Psoas muscle (tissue), 8 donors: ENCODE data around the gene GMNN. TPM values are rescaled to one million over a fixed set of nuclear protein-coding genes. Genes with fewer than 3 reads are reported as not detected.

ENCODE experiments used
- ATAC-seq, 4 donors: fragments of 200-7000 bp; cut with Tn5 transposase; one replicate each; pipeline ENCODE4 v1.9.1; 2020; ENCODE audit warnings: moderate library complexity in 3 of 4, mild to moderate bottlenecking in 2 of 4
- DNase-seq, 2 donors: peaks; one replicate each; pipeline ENCODE4 v3.0.0-alpha.2; 2020
- H3K27ac ChIP-seq: fragments of 200-600 bp; one replicate; pipeline ENCODE4 v1.8.0; 2022
- H3K27me3 ChIP-seq, 3 donors: fragments of 200-600 bp in 1 of 3; one replicate each; pipeline versions ENCODE4 v1.6.1 to v1.8.0; 2013 to 2022; ENCODE audit warnings: low read length in 2 of 3, mild to moderate bottlenecking in 2 of 3, moderate library complexity in 1 of 3; ENCODE audit not compliant: insufficient read depth in 3 of 3
- H3K36me3 ChIP-seq, 2 donors: fragments of 200-600 bp in 1 of 2; one replicate each; pipeline versions ENCODE4 v1.6.1 to v1.8.0; 2013 to 2022; ENCODE audit warnings: low read depth in 1 of 2, mild to moderate bottlenecking in 1 of 2, moderate library complexity in 1 of 2; ENCODE audit not compliant: insufficient read depth in 1 of 2
- H3K4me1 ChIP-seq: fragments of 200-600 bp; one replicate; pipeline ENCODE4 v1.8.0; 2022
- H3K4me3 ChIP-seq: fragments of 200-600 bp; one replicate; pipeline ENCODE4 v1.8.0; 2022; ENCODE audit warnings: mild to moderate bottlenecking
- H3K9me3 ChIP-seq: fragments of 200-600 bp; one replicate; pipeline ENCODE4 v1.8.0; 2022
- CTCF ChIP-seq: fragments of 200-600 bp; IDR thresholded peaks from one replicate; pipeline ENCODE4 v1.8.0; 2022; ENCODE audit warnings: antibody characterized with exemption
- WGBS, 3 donors: extraction: QIAGEN DNeasy Blood & Tissue Kit; methylation state at CpG; one replicate each; pipeline versions ENCODE4 v1.1.6 to v1.1.7; 2013; 5-methylcytosine and 5-hydroxymethylcytosine counted together
- intact Hi-C, 2 donors: fragments of 100-400 bp; cut with DNase I; formaldehyde crosslinking; loops; one replicate each; pipeline versions ENCODE4 v1.11.0 to v1.14.2; 2022
- polyA plus RNA-seq, 3 donors: library from polyadenylated mRNA; stranded (reverse); fragments of 200-250 nt; gene quantifications; one replicate each; pipeline ENCODE4 v1.2.3, GENCODE V29; 2013
- total RNA-seq, 4 donors: library from RNA; stranded (reverse); fragmentation: NEBNext Ultra II Directional in 2 of 4; extraction: Animal tissue kit (Norgen Biotek cat#: 25700) in 2 of 4; gene quantifications; one replicate each; pipeline versions ENCODE4 v1.2.1 to v1.2.4, GENCODE V29; 2021 to 2023
- donor health status: healthy with polysubstance abuse.
- donor health status: DM: no; HTN: no; CAD: no; lungs with moderate emphysema.
- donor health status: Bipolar disorder and iron deficiency.
- donor health status: healthy.
- donor health status: DM: yes; HTN: yes; CAD: no.
- donor health status: DM: no; HTN: no; CAD: no.
- donor health status: DM: no; HTN: no; CAD: no.
- donor health status: DM: yes; HTN: yes; CAD: no.

The GMNN gene
- total and polyA plus RNA-seq, 7 donors = 3.5 to 12.2 (median 4.2) TPM

GRCh38 chr6:24740861-24741260 lies 33.9 kb upstream of the GMNN start:
- intact Hi-C loops = no loop called here
- Histone ChIP-seq H3K4me1 (peaks cover 7% of the 10 kb centered on the region), H3K27me3 (no peaks in the 10 kb centered on the region), H3K27ac (no peak overlapping the region), H3K4me3 (no peak overlapping the region), H3K9me3 (no peaks in the 10 kb centered on the region), H3K36me3 (no peaks in the 10 kb centered on the region)
- no peak for TF ChIP-seq CTCF
- DNase-seq (no peak), ATAC-seq (no peak)

GRCh38 chr6:24742216-24742738 lies 32.5 kb upstream of the GMNN start:
- no peak overlapping the region for H3K27ac ChIP-seq
- WGBS, 3 donors = 83 to 87% (median 84%) methylated on average over 5 of the region's 5 CpGs
- ATAC-seq = no peak
- H3K36me3 ChIP-seq = no peaks in the 10 kb centered on the region
- intact Hi-C loops = no loop called here
- no peak for TF ChIP-seq CTCF
- H3K4me1 ChIP-seq = peaks cover 7% of the 10 kb centered on the region
- no peaks in the 10 kb centered on the region for H3K9me3 ChIP-seq
- H3K27me3 ChIP-seq = no peaks in the 10 kb centered on the region
- H3K4me3 ChIP-seq = no peak overlapping the region
- no peak for DNase-seq

GRCh38 chr6:24743265-24743943 lies 31.3 kb upstream of the GMNN start:
- no peaks in the 10 kb centered on the region for H3K36me3 ChIP-seq
- H3K27me3 ChIP-seq = no peaks in the 10 kb centered on the region
- peak overlapping the region; percentile 28 for H3K27ac ChIP-seq
- peak overlapping the region; percentile 7 for H3K4me3 ChIP-seq
- DNase-seq (no peak), ATAC-seq (peak; percentile 67 to 77 (median 70))
- no peaks in the 10 kb centered on the region for H3K9me3 ChIP-seq
- H3K4me1 ChIP-seq = peaks cover 7% of the 10 kb centered on the region
- intact Hi-C loops = no loop called here
- 66 to 73% (median 68%) methylated on average over 2 of the region's 2 CpGs for WGBS, 3 donors
- no peak for TF ChIP-seq CTCF

- no peaks in the 10 kb centered on the region for H3K27me3 ChIP-seq
- WGBS, 3 donors = 85 to 90% (median 90%) methylated on average over 3 of the region's 3 CpGs
- H3K9me3 ChIP-seq = no peaks in the 10 kb centered on the region
- intact Hi-C loops = no loop called here
- no peak overlapping the region for H3K4me3 ChIP-seq
- ATAC-seq (no peak), DNase-seq (no peak)
- H3K4me1 ChIP-seq = peaks cover 7% of the 10 kb centered on the region
- peak overlapping the region; percentile 28 for H3K27ac ChIP-seq
- TF ChIP-seq CTCF = no peak
- no peaks in the 10 kb centered on the region for H3K36me3 ChIP-seq
Measured at GRCh38 chr6:24743944-24744335, 30.8 kb upstream of the GMNN start.

- no peaks in the 10 kb centered on the region for H3K36me3 ChIP-seq
- DNase-seq = no peak
- intact Hi-C loops = no loop called here
- H3K27ac ChIP-seq = no peak overlapping the region
- H3K4me3 ChIP-seq = no peak overlapping the region
- H3K9me3 ChIP-seq = no peaks in the 10 kb centered on the region
- ATAC-seq = no peak
- TF ChIP-seq CTCF = no peak
- H3K4me1 ChIP-seq = peaks cover 7% of the 10 kb centered on the region
- H3K27me3 ChIP-seq = no peaks in the 10 kb centered on the region
- WGBS, 3 donors = 70 to 77% (median 72%) methylated on average over 5 of the region's 5 CpGs
Measured at GRCh38 chr6:24744911-24745310, 29.8 kb upstream of the GMNN start.
